Spinal cord (tissue), 10 donors: ENCODE measurements around the gene OR8B4. TPM values are rescaled to one million over a fixed set of nuclear protein-coding genes. Genes with fewer than 3 reads are reported as not detected.

Experiments used
- DNase-seq, 6 donors: peaks; one replicate each; pipeline versions ENCODE4 v3.0.0 to v3.0.0-alpha.2; 2013 to 2015; ENCODE audit warnings: low spot score in 6 of 6, low read depth in 4 of 6
- H3K27ac ChIP-seq: one replicate; pipeline ENCODE4 v1.5.1; 2013; ENCODE audit warnings: low read depth, low read length, control low read depth
- H3K27me3 ChIP-seq: one replicate; pipeline ENCODE4 v1.6.1; 2013; ENCODE audit warnings: low read length; ENCODE audit not compliant: control insufficient read depth, insufficient read depth
- H3K36me3 ChIP-seq: one replicate; pipeline ENCODE4 v1.6.1; 2013; ENCODE audit warnings: low read length; ENCODE audit not compliant: control insufficient read depth, insufficient read depth
- H3K4me1 ChIP-seq: one replicate; pipeline ENCODE4 v1.6.1; 2013; ENCODE audit warnings: low read length; ENCODE audit not compliant: control insufficient read depth, insufficient read depth
- H3K4me3 ChIP-seq: one replicate; pipeline ENCODE4 v1.5.1; 2013; ENCODE audit warnings: low read depth, low read length, control low read depth
- H3K9me3 ChIP-seq: one replicate; pipeline ENCODE4 v1.6.1; 2013; ENCODE audit warnings: low read length; ENCODE audit not compliant: control insufficient read depth, insufficient read depth
- WGBS: methylation state at CpG from one replicate; pipeline ENCODE4 v1.1.5; 2013; ENCODE audit warnings: missing lambda C conversion rate; ENCODE audit not compliant: insufficient coverage; 5-methylcytosine and 5-hydroxymethylcytosine counted together
- long read RNA-seq, 4 donors: transcript quantifications; one replicate each; lab custom pipeline, GENCODE V29; 2026
- polyA plus RNA-seq, 2 donors: library from polyadenylated mRNA; unstranded; fragments of 120-200 nt; gene quantifications; one replicate each; pipeline ENCODE4 v1.2.1, GENCODE V29; 2013; ENCODE audit not compliant: insufficient read length in 2 of 2
- total RNA-seq, 2 donors: library from RNA; depleted of rRNA in 1 of 2; stranded (reverse); fragments of 120-200 nt in 1 of 2; fragments of >200 nt in 1 of 2; gene quantifications; one replicate each; pipeline versions ENCODE4 v1.2.3 to v1.2.4, GENCODE V29; 2013 to 2014
- donor health status: healthy.

Gene OR8B4, protein sequence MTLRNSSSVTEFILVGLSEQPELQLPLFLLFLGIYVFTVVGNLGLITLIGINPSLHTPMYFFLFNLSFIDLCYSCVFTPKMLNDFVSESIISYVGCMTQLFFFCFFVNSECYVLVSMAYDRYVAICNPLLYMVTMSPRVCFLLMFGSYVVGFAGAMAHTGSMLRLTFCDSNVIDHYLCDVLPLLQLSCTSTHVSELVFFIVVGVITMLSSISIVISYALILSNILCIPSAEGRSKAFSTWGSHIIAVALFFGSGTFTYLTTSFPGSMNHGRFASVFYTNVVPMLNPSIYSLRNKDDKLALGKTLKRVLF
- total RNA-seq (not detected), polyA plus RNA-seq (not detected)
- long read RNA-seq, donor 1, result 0 reads
- long read RNA-seq, donor 2, result 0 reads
- long read RNA-seq, donor 3, result 0 reads
- long read RNA-seq, donor 4, result 0 reads

DNA sequence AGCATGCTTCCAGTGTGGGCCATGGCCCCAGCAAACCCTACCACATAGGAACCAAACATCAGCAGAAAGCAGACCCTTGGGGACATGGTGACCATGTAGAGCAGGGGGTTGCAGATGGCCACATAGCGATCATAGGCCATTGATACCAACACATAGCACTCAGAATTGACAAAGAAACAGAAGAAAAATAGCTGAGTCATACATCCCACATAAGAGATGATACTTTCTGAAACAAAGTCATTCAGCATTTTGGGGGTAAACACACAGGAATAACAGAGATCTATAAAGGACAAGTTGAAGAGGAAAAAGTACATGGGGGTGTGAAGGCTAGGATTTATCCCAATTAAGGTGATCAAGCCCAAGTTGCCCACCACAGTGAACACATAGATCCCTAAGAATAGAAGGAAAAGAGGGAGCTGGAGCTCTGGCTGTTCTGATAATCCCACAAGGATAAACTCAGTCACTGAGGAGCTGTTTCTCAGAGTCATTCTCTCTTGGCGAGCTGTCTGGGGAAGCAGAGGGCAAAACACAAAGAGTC, at the start of gene OR8B4:
OR8B4 (minus strand) TSS at position 488 of the 538 bp plus-strand sequence; CDS start at position 488, 0 bp downstream.
- Histone ChIP-seq H3K4me3 (no peak within 1 kb of the TSS), H3K4me1 (no peaks in the 10 kb centered on the region)
- 75% methylated on average over 1 of the region's 2 CpGs for WGBS

GRCh38 chr11:124474079-124474478, 49.4 kb upstream of the OR8B4 start:
- no CpG with 5 or more reads among the region's 1 CpG for WGBS
- H3K27ac ChIP-seq, result no peak overlapping the region
- DNase-seq, result no peak
- no peaks in the 10 kb centered on the region for H3K27me3 ChIP-seq
- H3K36me3 ChIP-seq, result no peaks in the 10 kb centered on the region
- no peak overlapping the region for H3K4me3 ChIP-seq
- H3K9me3 ChIP-seq, result no peaks in the 10 kb centered on the region
- H3K4me1 ChIP-seq, result no peaks in the 10 kb centered on the region

More for the DNA sequence above, at the start of gene OR8B4:
- Histone ChIP-seq H3K9me3 (peaks cover under 1% of the 10 kb centered on the region), H3K27me3 (no peaks in the 10 kb centered on the region), H3K36me3 (no peaks in the 10 kb centered on the region), H3K27ac (no peak within 1 kb of the TSS)
- DNase-seq, result no peak

- no peak overlapping the region for H3K27ac ChIP-seq
- no peaks in the 10 kb centered on the region for H3K36me3 ChIP-seq
- H3K4me3 ChIP-seq, result no peak overlapping the region
- no peak for DNase-seq
- H3K27me3 ChIP-seq, result no peaks in the 10 kb centered on the region
- WGBS, result no CpG with 5 or more reads among the region's 1 CpG
- H3K9me3 ChIP-seq, result no peaks in the 10 kb centered on the region
- H3K4me1 ChIP-seq, result no peaks in the 10 kb centered on the region
Observed at GRCh38 chr11:124473476-124473875, 48.8 kb upstream of the OR8B4 start.

DNA sequence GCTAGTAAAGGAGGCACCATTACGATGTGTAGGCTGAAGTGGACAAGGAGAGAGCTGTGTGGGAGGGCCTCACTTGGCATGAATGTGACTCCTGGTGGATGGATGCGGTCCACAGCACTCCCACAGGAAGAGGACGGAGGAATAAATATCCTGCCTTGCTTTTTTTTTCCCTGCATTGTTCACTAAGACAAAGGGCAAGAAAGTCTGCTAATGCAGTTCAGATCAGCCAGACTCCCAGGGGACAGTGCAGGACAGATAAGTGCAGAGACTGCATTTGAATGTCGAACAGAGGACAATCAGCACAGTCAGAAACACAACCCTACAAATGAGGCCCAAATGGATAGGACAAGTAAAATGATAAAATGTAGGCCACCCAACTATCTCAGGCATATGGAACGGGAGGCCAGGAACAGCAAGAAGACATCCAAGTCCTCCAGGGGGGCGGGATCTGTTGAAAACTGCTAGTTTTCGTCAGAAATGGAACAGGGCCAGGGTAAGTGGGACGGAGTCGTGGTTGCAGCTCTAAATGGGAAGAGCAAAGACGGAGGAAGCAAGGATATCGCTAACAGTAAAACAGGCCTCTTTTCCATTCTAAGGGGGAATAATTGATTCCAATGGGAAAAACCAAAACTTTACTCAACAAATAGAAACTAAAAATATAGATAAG, 46.0 kb upstream of the OR8B4 start:
- Histone ChIP-seq H3K27me3 (no peaks in the 10 kb centered on the region), H3K4me3 (no peak overlapping the region), H3K9me3 (no peaks in the 10 kb centered on the region), H3K4me1 (no peaks in the 10 kb centered on the region), H3K36me3 (no peaks in the 10 kb centered on the region), H3K27ac (no peak overlapping the region)
- 65% methylated on average over 5 of the region's 11 CpGs for WGBS
- DNase-seq, result peak in 1 of 6 donors; percentile 20

GRCh38 chr11:124467381-124467927, 42.8 kb upstream of the OR8B4 start:
- 89% methylated on average over 3 of the region's 8 CpGs for WGBS
- Histone ChIP-seq H3K4me1 (no peaks in the 10 kb centered on the region), H3K9me3 (no peaks in the 10 kb centered on the region), H3K4me3 (no peak overlapping the region), H3K27ac (no peak overlapping the region), H3K36me3 (no peaks in the 10 kb centered on the region), H3K27me3 (no peaks in the 10 kb centered on the region)
- peak in 2 of 6 donors; percentile 16 to 41 for DNase-seq

DNA sequence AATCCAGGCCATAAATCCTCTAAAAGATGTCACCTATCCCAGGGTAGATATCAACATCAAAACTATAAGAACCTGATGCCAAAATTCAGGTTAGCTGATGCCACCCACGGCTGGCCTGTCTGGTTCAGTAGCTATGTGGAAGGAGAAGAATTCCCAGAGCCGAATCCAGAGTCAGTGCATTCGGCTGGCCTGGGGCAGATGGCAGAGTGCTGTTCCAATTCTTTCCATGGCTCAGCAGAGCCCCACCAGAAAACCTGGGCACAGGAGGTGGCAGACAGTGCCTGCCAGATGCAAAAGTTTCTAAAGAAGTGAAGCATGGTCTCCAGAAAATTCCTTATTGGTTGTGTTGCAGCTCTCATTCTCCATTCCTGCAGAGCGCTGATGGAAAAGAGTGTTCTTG, 40.7 kb upstream of the OR8B4 start:
- H3K27ac ChIP-seq, result no peak overlapping the region
- H3K4me3 ChIP-seq, result no peak overlapping the region
- H3K36me3 ChIP-seq, result no peaks in the 10 kb centered on the region
- 89% methylated on average over 4 of the region's 4 CpGs for WGBS
- no peak for DNase-seq
- no peaks in the 10 kb centered on the region for H3K4me1 ChIP-seq
- H3K9me3 ChIP-seq, result no peaks in the 10 kb centered on the region
- H3K27me3 ChIP-seq, result no peaks in the 10 kb centered on the region

DNA sequence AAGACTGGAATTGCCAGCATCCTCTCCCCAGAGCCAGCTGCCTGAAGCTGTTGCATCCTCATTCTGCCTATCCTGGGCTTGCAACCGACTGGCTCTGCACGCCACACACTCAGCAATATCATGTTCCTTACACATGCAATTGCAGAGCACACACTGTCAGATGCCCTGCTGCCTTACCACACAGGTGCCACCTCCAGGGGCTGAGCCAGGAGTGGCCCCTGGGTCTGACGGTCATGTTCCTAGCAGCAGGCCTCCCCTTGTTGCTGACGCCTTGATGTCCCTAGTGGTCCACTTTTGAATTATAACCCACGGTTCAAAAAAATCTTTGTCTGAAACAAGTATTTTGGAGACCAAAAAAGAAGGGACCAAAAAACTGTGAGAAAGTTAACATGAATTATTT, 39.3 kb upstream of the OR8B4 start:
- whole genome bisulfite sequencing, result 90% methylated on average over 2 of the region's 5 CpGs
- Histone ChIP-seq H3K36me3 (no peaks in the 10 kb centered on the region), H3K27me3 (no peaks in the 10 kb centered on the region), H3K4me1 (no peaks in the 10 kb centered on the region), H3K27ac (no peak overlapping the region), H3K4me3 (no peak overlapping the region), H3K9me3 (no peaks in the 10 kb centered on the region)
- DNase-seq, result no peak

DNA sequence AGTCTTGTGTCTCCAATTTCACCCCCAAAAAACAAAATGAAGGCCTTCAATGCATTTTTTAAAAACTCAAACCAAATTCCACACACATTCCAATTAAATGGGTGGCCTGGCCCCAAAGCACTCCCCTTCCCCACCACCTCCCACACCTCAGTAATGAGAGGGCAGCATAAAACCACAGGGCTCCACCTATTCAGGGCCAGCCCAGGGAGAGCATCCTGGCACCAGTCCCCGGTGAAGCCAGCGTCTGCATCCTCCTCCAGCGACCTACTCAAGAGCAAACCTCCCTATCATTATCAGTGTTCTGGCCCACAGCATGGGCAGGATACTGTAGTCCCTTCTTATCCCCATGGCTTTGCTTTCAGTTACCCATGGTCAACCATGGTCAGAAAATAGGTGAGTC, 38.7 kb upstream of the OR8B4 start:
- Histone ChIP-seq H3K9me3 (no peaks in the 10 kb centered on the region), H3K27ac (no peak overlapping the region), H3K27me3 (no peaks in the 10 kb centered on the region), H3K4me1 (no peaks in the 10 kb centered on the region), H3K4me3 (no peak overlapping the region), H3K36me3 (no peaks in the 10 kb centered on the region)
- no peak for DNase-seq
- 53% methylated on average over 2 of the region's 3 CpGs for WGBS

DNA sequence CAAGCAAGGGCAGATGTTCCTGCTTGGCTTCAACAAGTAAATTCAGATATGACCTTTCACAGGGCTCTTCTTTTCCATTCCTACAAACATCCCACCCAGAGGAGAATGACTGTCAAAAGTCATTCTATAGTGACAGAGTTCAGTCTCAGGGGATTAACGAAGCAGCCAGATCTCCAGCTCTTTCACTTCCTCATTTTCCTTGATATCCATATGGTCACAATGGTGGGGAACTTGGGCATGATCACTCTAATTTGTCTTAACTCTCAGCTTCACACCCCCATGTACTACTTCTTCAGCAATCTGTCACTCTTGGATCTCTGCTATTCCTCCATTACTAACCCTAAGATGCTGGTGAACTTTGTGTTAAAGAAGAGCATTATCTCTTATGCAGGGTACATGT, 35.8 kb upstream of the OR8B4 start:
- no peak for DNase-seq
- H3K4me1 ChIP-seq, result no peaks in the 10 kb centered on the region
- no peak overlapping the region for H3K27ac ChIP-seq
- no peaks in the 10 kb centered on the region for H3K36me3 ChIP-seq
- no peak overlapping the region for H3K4me3 ChIP-seq
- H3K27me3 ChIP-seq, result no peaks in the 10 kb centered on the region
- WGBS, result no CpG with 5 or more reads among the region's 1 CpG
- H3K9me3 ChIP-seq, result no peaks in the 10 kb centered on the region
